ENCODE results near the gene STK17B. TPM values are rescaled to one million over a fixed set of nuclear protein-coding genes. Genes with fewer than 3 reads are reported as not detected.
"Not testable (repeated sequence)": the region's sequence is repeated elsewhere in the genome, so short reads cannot be mapped to it uniquely, and the experiment has no call there.

The STK17B gene
- total RNA-seq, 1 experiment from 2014 or later: 58.0 TPM

GRCh38 chr2:196097864-196098660 lies 73.3 kb downstream of the STK17B start:
- no peak for DNase-seq
- no peak for TF ChIP-seq CTCF (IDR thresholded peaks at IDR 0.05; ENCODE audit: insufficient read depth in 1 of 2, low read depth in 1 of 2, low read length in 1 of 2, severe bottlenecking in 1 of 2, unreplicated experiment in 1 of 2)
- no peak overlapping the region for H3K4me3 ChIP-seq (ENCODE audit: low read depth, low read length)
- Mint-ChIP-seq H3K27ac (ENCODE audit: unreplicated experiment) (no peak overlapping the region), H3K9me3 (ENCODE audit: unreplicated experiment) (no peaks in the 10 kb centered on the region), H3K36me3 (ENCODE audit: insufficient read depth, unreplicated experiment) (no peaks in the 10 kb centered on the region), H3K4me1 (ENCODE audit: low read depth, unreplicated experiment) (no peaks in the 10 kb centered on the region), H3K27me3 (ENCODE audit: insufficient read depth, unreplicated experiment) (peaks cover 2% of the 10 kb centered on the region), H3K4me3 (ENCODE audit: unreplicated experiment) (no peak overlapping the region)
- H3K4me1 ChIP-seq: no peaks in the 10 kb centered on the region
- POLR2A ChIA-PET: no interaction called here
- H3K27me3 ChIP-seq (replicated peaks; ENCODE audit: control insufficient read depth, insufficient read depth, low read length): no peaks in the 10 kb centered on the region
- H3K9me3 ChIP-seq: no peaks in the 10 kb centered on the region
- BruUV-seq (replicated peaks): no TSS peak
- intact Hi-C loops (cut with micrococcal nuclease; ENCODE audit: unreplicated experiment): no loop called here
- CTCF ChIA-PET: no interaction called here
- no peaks in the 10 kb centered on the region for H3K36me3 ChIP-seq (ENCODE audit: control insufficient read depth, insufficient read depth, low read length)

- Mint-ChIP-seq H3K9me3 (ENCODE audit: unreplicated experiment) (no peaks in the 10 kb centered on the region), H3K4me3 (ENCODE audit: unreplicated experiment) (no peak overlapping the region), H3K36me3 (ENCODE audit: insufficient read depth, unreplicated experiment) (no peaks in the 10 kb centered on the region), H3K27me3 (ENCODE audit: insufficient read depth, unreplicated experiment) (no peaks in the 10 kb centered on the region), H3K4me1 (ENCODE audit: low read depth, unreplicated experiment) (no peaks in the 10 kb centered on the region), H3K27ac (ENCODE audit: unreplicated experiment) (no peak overlapping the region)
- Histone ChIP-seq H3K4me1 (no peaks in the 10 kb centered on the region), H3K36me3 (ENCODE audit: control insufficient read depth, insufficient read depth, low read length) (no peaks in the 10 kb centered on the region), H3K9me3 (no peaks in the 10 kb centered on the region), H3K27me3 (replicated peaks; ENCODE audit: control insufficient read depth, insufficient read depth, low read length) (no peaks in the 10 kb centered on the region), H3K4me3 (ENCODE audit: low read depth, low read length) (no peak overlapping the region)
- CTCF ChIA-PET: no interaction called here
- intact Hi-C loops (cut with micrococcal nuclease; ENCODE audit: unreplicated experiment): no loop called here
- POLR2A ChIA-PET: no interaction called here
- BruUV-seq (replicated peaks): no TSS peak
- no peak for DNase-seq
- no peak for TF ChIP-seq CTCF (IDR thresholded peaks at IDR 0.05; ENCODE audit: insufficient read depth in 1 of 2, low read depth in 1 of 2, low read length in 1 of 2, severe bottlenecking in 1 of 2, unreplicated experiment in 1 of 2)
Measured at GRCh38 chr2:196096982-196097745, 74.2 kb downstream of the STK17B start.

GRCh38 chr2:196096264-196096663 lies 75.1 kb downstream of the STK17B start:
- no peak for DNase-seq
- Histone ChIP-seq H3K27me3 (replicated peaks; ENCODE audit: control insufficient read depth, insufficient read depth, low read length) (no peaks in the 10 kb centered on the region), H3K4me1 (no peaks in the 10 kb centered on the region), H3K4me3 (ENCODE audit: low read depth, low read length) (no peak overlapping the region), H3K36me3 (ENCODE audit: control insufficient read depth, insufficient read depth, low read length) (no peaks in the 10 kb centered on the region), H3K9me3 (no peaks in the 10 kb centered on the region)
- no TSS peak for BruUV-seq (replicated peaks)
- H3K27me3 Mint-ChIP-seq (ENCODE audit: insufficient read depth, unreplicated experiment): no peaks in the 10 kb centered on the region
- ChIA-PET CTCF (no interaction called here), POLR2A (no interaction called here)
- H3K27ac Mint-ChIP-seq (ENCODE audit: unreplicated experiment): no peak overlapping the region
- intact Hi-C loops (cut with micrococcal nuclease; ENCODE audit: unreplicated experiment): no loop called here
- no peaks in the 10 kb centered on the region for H3K4me1 Mint-ChIP-seq (ENCODE audit: low read depth, unreplicated experiment)
- TF ChIP-seq CTCF (IDR thresholded peaks at IDR 0.05; ENCODE audit: insufficient read depth in 1 of 2, low read depth in 1 of 2, low read length in 1 of 2, severe bottlenecking in 1 of 2, unreplicated experiment in 1 of 2): no peak
- no peaks in the 10 kb centered on the region for H3K9me3 Mint-ChIP-seq (ENCODE audit: unreplicated experiment)
- no peaks in the 10 kb centered on the region for H3K36me3 Mint-ChIP-seq (ENCODE audit: insufficient read depth, unreplicated experiment)
- H3K4me3 Mint-ChIP-seq (ENCODE audit: unreplicated experiment): no peak overlapping the region

- DNase-seq; H3K4me1 ChIP-seq; CTCF ChIA-PET; intact Hi-C loops (cut with micrococcal nuclease; ENCODE audit: unreplicated experiment); H3K4me3 ChIP-seq (ENCODE audit: low read depth, low read length); H3K4me1 Mint-ChIP-seq (ENCODE audit: low read depth, unreplicated experiment); H3K27me3 Mint-ChIP-seq (ENCODE audit: insufficient read depth, unreplicated experiment); H3K27ac Mint-ChIP-seq (ENCODE audit: unreplicated experiment); H3K27me3 ChIP-seq (replicated peaks; ENCODE audit: control insufficient read depth, insufficient read depth, low read length); H3K9me3 ChIP-seq; H3K36me3 Mint-ChIP-seq (ENCODE audit: insufficient read depth, unreplicated experiment); BruUV-seq (replicated peaks); POLR2A ChIA-PET; H3K36me3 ChIP-seq (ENCODE audit: control insufficient read depth, insufficient read depth, low read length); H3K4me3 Mint-ChIP-seq (ENCODE audit: unreplicated experiment): not testable (repeated sequence)
- peaks cover 25% of the 10 kb centered on the region for H3K9me3 Mint-ChIP-seq (ENCODE audit: unreplicated experiment)
Measured at GRCh38 chr2:196089448-196089847, 81.9 kb downstream of the STK17B start.
